Ishikawa (cell line): ENCODE data around the gene TLR4.

Source experiments
- CEBPB ChIP-seq: IDR thresholded peaks from 2 replicates; pipeline ENCODE4 v1.6.1; 2012
- CREB1 ChIP-seq: IDR thresholded peaks from 2 replicates; pipeline ENCODE4 v1.6.1; 2012; ENCODE audit warnings: low read depth
- EGR1 ChIP-seq: IDR thresholded peaks from 2 replicates; pipeline ENCODE4 v1.6.1; 2012
- EP300 ChIP-seq: IDR thresholded peaks from 2 replicates; pipeline ENCODE4 v1.6.1; 2012; ENCODE audit warnings: borderline replicate concordance
- FOXM1 ChIP-seq: IDR thresholded peaks from 2 replicates; pipeline ENCODE4 v1.6.1; 2012; ENCODE audit warnings: low read depth, borderline replicate concordance
- MAX ChIP-seq: IDR thresholded peaks from 2 replicates; pipeline ENCODE4 v1.6.1; 2012
- NFIC ChIP-seq: IDR thresholded peaks from 2 replicates; pipeline ENCODE4 v1.6.1; 2012
- RAD21 ChIP-seq: IDR thresholded peaks from 2 replicates; pipeline ENCODE4 v1.6.1; 2012; ENCODE audit warnings: low read depth
- REST ChIP-seq: IDR thresholded peaks from 2 replicates; pipeline ENCODE4 v1.6.1; 2012; ENCODE audit warnings: low read depth, mild to moderate bottlenecking
- TAF1 ChIP-seq: IDR thresholded peaks from 2 replicates; pipeline ENCODE4 v1.6.1; 2012; ENCODE audit warnings: low read depth, mild to moderate bottlenecking
- TCF12 ChIP-seq: IDR thresholded peaks from 2 replicates; pipeline ENCODE4 v1.6.1; 2012; ENCODE audit warnings: low read depth
- TEAD4 ChIP-seq: IDR thresholded peaks from 2 replicates; pipeline ENCODE4 v1.6.1; 2012
- USF1 ChIP-seq: IDR thresholded peaks from 2 replicates; pipeline ENCODE4 v1.6.1; 2012
- YY1 ChIP-seq: IDR thresholded peaks from 2 replicates; pipeline ENCODE4 v1.6.1; 2012; ENCODE audit warnings: low read depth
- ZBTB7A ChIP-seq: IDR thresholded peaks from 2 replicates; pipeline ENCODE4 v1.6.1; 2012; ENCODE audit warnings: low read depth

The TLR4 gene

GRCh38 chr9:117746263-117746662 is 42.1 kb downstream of the TLR4 start:
- TF ChIP-seq EGR1 (no peak), EP300 (no peak), NFIC (no peak), RAD21 (no peak), TAF1 (no peak), CREB1 (no peak), USF1 (no peak), MAX (no peak), TEAD4 (no peak), CEBPB (no peak), YY1 (no peak), REST (no peak), ZBTB7A (no peak), TCF12 (no peak), FOXM1 (no peak)

GRCh38 chr9:117747386-117747970 is 43.3 kb downstream of the TLR4 start:
- TF ChIP-seq MAX (no peak), TEAD4 (no peak), EP300 (no peak), REST (no peak), YY1 (no peak), CREB1 (no peak), TCF12 (no peak), FOXM1 (no peak), RAD21 (no peak), CEBPB (no peak), TAF1 (no peak), USF1 (no peak), ZBTB7A (no peak), NFIC (no peak)

- TF ChIP-seq YY1 (no peak), REST (no peak), NFIC (no peak), EP300 (no peak), ZBTB7A (no peak), MAX (no peak), TAF1 (no peak), EGR1 (no peak), FOXM1 (no peak), TEAD4 (no peak), RAD21 (no peak), USF1 (no peak), CEBPB (no peak), CREB1 (no peak)
Observed at GRCh38 chr9:117750401-117750800, 46.2 kb downstream of the TLR4 start.

GRCh38 chr9:117752894-117753293 is 48.7 kb downstream of the TLR4 start:
- no peak for TF ChIP-seq CEBPB
- TF ChIP-seq RAD21 = no peak
- no peak for TF ChIP-seq TEAD4
- no peak for TF ChIP-seq TAF1
- no peak for TF ChIP-seq TCF12
- no peak for TF ChIP-seq CREB1
- no peak for TF ChIP-seq NFIC
- no peak for TF ChIP-seq EGR1
- TF ChIP-seq REST = no peak
- no peak for TF ChIP-seq USF1
- TF ChIP-seq ZBTB7A = no peak
- no peak for TF ChIP-seq FOXM1
- TF ChIP-seq YY1 = no peak
- no peak for TF ChIP-seq MAX
